Stimulated activated naive B cell treated with anti-CD40 and anti-IgM and Interleukin-4, amounts not matched to agents 10 μg/mL and 1 μg/mL and 100 μg/mL, for 72 hours (primary cell): Measurements from ENCODE around the gene SLCO3A1.

Experiments
- ATAC-seq, 2 donors: fragments of 150-1000 bp; cut with Tn5 transposase; replicated peaks; 2 replicates each; pipeline ENCODE4 v1.10.0; 2021; ENCODE audit warnings: moderate library complexity in 1 of 2
- DNase-seq: peaks from one replicate; pipeline ENCODE4 v3.0.0; 2021
- H3K27ac Mint-ChIP-seq: one replicate; pipeline ENCODE4 v1.8.0; 2022; ENCODE audit warnings: mild to moderate bottlenecking, mixed read lengths
- H3K27me3 Mint-ChIP-seq, 2 donors: one replicate each; pipeline ENCODE4 v1.8.0; 2022; ENCODE audit warnings: mixed read lengths in 2 of 2
- H3K36me3 Mint-ChIP-seq, 2 donors: one replicate each; pipeline ENCODE4 v1.8.0; 2022; ENCODE audit warnings: mixed read lengths in 2 of 2, mild to moderate bottlenecking in 1 of 2
- H3K4me1 Mint-ChIP-seq, 2 donors: one replicate each; pipeline ENCODE4 v1.8.0; 2022; ENCODE audit warnings: mixed read lengths in 2 of 2, mild to moderate bottlenecking in 1 of 2
- H3K4me3 Mint-ChIP-seq, 2 donors: one replicate each; pipeline ENCODE4 v1.8.0; 2022; ENCODE audit warnings: mild to moderate bottlenecking in 2 of 2, mixed read lengths in 2 of 2, moderate library complexity in 1 of 2
- H3K9me3 Mint-ChIP-seq, 2 donors: one replicate each; pipeline ENCODE4 v1.8.0; 2022; ENCODE audit warnings: mixed read lengths in 2 of 2, mild to moderate bottlenecking in 1 of 2

The SLCO3A1 gene

DNA sequence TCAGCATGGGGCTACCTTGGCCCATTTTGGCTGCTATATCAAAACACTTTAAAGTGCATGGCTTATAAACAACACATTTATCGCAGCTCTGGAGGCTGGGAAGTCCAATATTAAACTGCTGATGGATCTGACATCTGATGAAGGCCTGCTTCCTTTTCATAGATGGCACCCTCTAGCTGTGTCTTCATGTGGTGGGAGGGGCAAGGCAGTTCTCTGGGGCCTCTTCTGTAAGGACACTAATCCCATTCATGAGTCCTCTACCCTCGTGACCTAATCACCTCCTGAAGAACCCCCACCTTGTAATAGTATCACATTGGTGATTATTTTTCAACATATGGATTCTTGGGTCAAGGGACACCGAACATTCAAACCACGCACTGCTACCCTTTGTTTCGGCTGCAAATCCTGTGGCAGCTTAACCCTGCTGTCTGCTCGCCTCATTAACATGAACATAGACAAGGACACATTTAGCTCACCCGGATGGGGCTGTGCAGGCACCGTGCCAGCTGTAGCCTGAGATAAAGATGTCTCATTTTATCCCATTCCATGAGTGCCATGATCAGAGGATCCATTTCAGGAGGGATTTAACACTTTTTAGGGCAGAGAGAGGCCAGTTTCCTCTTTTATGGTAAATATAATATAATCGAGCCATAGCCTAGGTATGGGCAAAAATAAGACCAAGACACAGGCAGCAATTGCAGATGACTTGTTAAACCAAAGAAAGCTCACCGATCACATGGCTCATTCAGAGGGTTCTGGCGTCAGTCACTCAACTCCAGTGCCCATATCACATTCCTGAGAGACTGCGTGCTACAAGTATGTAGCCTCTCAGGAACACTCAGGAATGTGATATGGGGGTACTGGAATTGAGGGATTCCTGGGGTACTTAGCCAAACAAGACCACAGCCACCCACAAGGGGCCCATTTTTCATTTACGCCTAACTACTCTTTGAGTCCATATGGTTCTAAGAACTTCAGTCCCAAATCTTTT lies 289.0 kb downstream of the SLCO3A1 start:
- ATAC-seq (no peak), DNase-seq (no peak)
- Mint-ChIP-seq H3K36me3 (no peaks in the 10 kb centered on the region), H3K4me3 (no peak overlapping the region), H3K27me3 (peaks cover 4 to 6% of the 10 kb centered on the region in 2 donors), H3K27ac (no peak overlapping the region), H3K4me1 (no peaks in the 10 kb centered on the region), H3K9me3 (no peaks in the 10 kb centered on the region)

GRCh38 chr15:92143765-92144164 lies 290.3 kb downstream of the SLCO3A1 start:
- Mint-ChIP-seq H3K36me3 (no peaks in the 10 kb centered on the region), H3K9me3 (no peaks in the 10 kb centered on the region), H3K27me3 (peaks cover 4 to 6% of the 10 kb centered on the region in 2 donors), H3K27ac (no peak overlapping the region), H3K4me3 (no peak overlapping the region), H3K4me1 (no peaks in the 10 kb centered on the region)
- no peak for ATAC-seq
- DNase-seq: no peak

DNA sequence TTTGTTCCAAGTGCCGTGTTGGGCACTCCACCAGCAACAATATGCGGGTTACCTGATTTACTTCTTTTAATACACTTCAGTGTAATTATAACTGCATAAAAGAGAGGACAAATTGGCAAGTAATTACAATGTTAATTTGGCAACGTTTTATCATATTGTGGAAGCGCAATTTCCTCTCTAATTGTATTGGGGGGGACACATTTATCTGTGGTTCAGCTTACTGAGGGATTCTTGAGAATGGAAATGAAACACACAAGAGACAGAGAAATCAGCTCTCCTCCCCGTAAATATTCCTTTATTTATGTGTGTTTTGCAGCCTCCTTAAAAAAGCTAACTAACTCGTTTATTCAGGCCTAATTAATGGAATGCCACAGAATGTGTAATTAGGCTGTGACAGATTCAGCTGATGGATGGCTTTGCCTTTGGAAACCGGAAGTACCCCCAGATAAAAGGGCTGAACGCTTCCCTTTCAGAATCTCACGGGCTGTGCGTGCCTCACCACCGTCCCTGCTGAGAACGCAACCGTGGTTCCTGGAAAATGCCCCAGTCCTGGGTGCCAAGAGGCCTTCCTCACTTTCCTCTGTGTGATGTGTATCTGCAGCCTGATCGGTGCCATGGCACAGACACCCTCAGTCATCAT lies 293.1 kb downstream of the SLCO3A1 start:
- Mint-ChIP-seq H3K27me3 (peaks cover 4 to 6% of the 10 kb centered on the region in 2 donors), H3K4me3 (no peak overlapping the region), H3K27ac (no peak overlapping the region), H3K4me1 (no peaks in the 10 kb centered on the region), H3K9me3 (no peaks in the 10 kb centered on the region), H3K36me3 (no peaks in the 10 kb centered on the region)
- DNase-seq: no peak
- no peak for ATAC-seq

DNA sequence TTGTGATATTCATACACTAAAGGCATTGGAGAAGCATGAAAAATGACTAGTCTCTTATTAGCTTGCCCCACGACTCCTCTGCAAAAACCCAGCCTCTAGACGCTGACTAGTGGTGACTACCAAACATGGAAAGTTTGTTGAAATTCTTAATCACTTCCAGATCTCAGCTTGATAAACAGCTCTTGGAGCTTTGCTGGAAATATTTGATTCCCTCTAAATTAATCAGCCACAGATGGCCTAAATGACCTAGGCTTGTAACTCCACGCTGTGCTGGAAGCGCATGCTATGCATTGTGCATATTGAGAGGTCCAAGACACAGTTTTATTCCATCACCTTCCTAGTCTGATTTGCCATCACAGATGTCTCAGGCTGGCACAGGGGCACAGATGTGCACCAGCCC lies 295.5 kb downstream of the SLCO3A1 start:
- no peaks in the 10 kb centered on the region for H3K4me1 Mint-ChIP-seq
- no peak overlapping the region for H3K4me3 Mint-ChIP-seq
- DNase-seq (no peak), ATAC-seq (no peak)
- H3K27me3 Mint-ChIP-seq: peaks cover 0 to 12% of the 10 kb centered on the region in 2 donors
- H3K9me3 Mint-ChIP-seq: no peaks in the 10 kb centered on the region
- H3K27ac Mint-ChIP-seq: no peak overlapping the region
- no peaks in the 10 kb centered on the region for H3K36me3 Mint-ChIP-seq

- Mint-ChIP-seq H3K4me3 (no peak overlapping the region), H3K27ac (no peak overlapping the region), H3K4me1 (no peaks in the 10 kb centered on the region), H3K27me3 (peaks cover 0 to 13% of the 10 kb centered on the region in 2 donors), H3K9me3 (no peaks in the 10 kb centered on the region), H3K36me3 (no peaks in the 10 kb centered on the region)
- ATAC-seq (no peak), DNase-seq (no peak)
Observed at GRCh38 chr15:92149465-92149864, 296.0 kb downstream of the SLCO3A1 start.

DNA sequence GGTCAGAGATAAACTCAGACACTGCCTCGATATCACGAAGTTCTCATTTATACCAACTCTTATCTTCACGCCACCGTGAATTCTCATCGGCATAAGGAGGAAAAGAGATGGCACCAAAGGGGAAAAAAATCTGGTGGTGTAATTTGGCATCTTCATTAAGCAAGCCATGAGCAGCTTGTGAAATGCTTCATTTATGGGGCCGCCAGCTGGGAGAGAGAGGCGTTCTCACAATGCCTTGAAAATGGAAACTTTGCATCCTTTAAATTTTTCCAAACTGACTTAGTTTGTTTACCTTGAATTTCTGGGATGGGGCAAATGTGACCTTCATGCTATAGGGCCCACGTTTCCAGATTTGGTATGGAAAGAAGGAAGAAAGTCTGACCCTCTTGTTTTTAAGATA lies 297.7 kb downstream of the SLCO3A1 start:
- DNase-seq (no peak), ATAC-seq (no peak)
- Mint-ChIP-seq H3K9me3 (no peaks in the 10 kb centered on the region), H3K27ac (no peak overlapping the region), H3K4me1 (no peaks in the 10 kb centered on the region), H3K4me3 (no peak overlapping the region), H3K36me3 (no peaks in the 10 kb centered on the region), H3K27me3 (peaks cover 0 to 7% of the 10 kb centered on the region in 2 donors)

DNA sequence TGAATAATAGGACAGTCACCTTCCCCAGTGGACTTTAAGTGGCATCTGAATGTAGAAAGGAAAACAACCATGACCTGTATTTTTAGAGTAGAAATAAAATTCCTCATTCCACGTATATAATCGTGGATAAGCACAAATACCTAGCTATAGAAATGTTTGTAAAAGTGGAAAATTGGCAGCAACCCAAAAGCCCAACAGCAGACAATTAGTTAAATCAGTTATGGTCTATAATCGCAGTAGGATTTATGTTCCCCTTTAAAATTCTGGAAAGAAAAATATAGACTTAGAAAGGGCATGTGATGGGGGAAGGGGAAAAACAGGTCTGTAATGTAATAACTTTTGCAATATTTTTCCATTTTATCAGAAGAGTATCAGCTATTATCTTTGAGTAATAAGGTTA lies 298.2 kb downstream of the SLCO3A1 start:
- H3K27ac Mint-ChIP-seq: no peak overlapping the region
- ATAC-seq: no peak
- peaks cover 0 to 7% of the 10 kb centered on the region in 2 donors for H3K27me3 Mint-ChIP-seq
- H3K4me1 Mint-ChIP-seq: no peaks in the 10 kb centered on the region
- DNase-seq: no peak
- no peaks in the 10 kb centered on the region for H3K36me3 Mint-ChIP-seq
- no peaks in the 10 kb centered on the region for H3K9me3 Mint-ChIP-seq
- H3K4me3 Mint-ChIP-seq: no peak overlapping the region

DNA sequence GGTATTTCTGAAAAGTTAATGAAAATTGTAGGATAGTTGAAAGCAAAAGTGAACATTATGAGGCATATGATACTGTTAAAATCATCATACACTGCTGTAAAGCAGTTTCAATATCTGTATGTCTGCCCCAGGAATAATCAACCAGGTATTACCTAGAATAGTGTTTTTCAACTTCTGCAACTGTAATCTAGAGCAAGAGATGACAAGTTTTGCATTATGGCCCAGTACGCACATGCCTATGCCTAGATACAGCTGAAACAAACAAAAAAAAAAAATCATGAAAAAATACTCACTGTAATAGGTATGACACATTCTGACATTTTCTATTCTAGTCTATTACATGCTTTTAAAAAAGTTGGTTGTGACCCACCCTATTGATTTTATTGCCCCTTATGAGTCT lies 299.5 kb downstream of the SLCO3A1 start:
- Mint-ChIP-seq H3K4me3 (no peak overlapping the region), H3K27ac (no peak overlapping the region), H3K4me1 (no peaks in the 10 kb centered on the region), H3K9me3 (no peaks in the 10 kb centered on the region), H3K27me3 (peaks cover 0 to 7% of the 10 kb centered on the region in 2 donors), H3K36me3 (no peaks in the 10 kb centered on the region)
- ATAC-seq (no peak), DNase-seq (no peak)

- H3K36me3 Mint-ChIP-seq: no peaks in the 10 kb centered on the region
Observed at GRCh38 chr15:92153620-92154019, 300.1 kb downstream of the SLCO3A1 start.

DNA sequence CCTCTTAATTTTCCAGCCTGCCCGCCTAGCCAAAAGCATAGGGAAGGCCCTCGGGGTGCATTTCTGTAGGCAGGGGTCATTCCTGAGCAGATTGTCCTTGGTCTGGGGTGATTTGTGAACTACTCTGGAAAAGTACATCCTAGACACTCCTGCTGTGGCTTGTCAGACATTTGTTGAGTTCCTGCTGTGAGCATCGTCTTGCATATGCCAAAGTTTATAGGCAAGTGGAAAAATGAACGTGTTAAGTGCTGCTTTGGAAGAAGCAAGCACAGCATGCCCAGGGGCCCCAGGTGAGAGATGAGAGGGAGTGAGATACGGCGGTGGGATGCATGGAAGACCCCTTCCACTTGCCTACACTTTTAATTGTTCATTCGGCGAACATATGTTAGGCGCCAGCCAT lies 302.4 kb downstream of the SLCO3A1 start:
- Mint-ChIP-seq H3K27ac (no peak overlapping the region), H3K4me3 (no peak overlapping the region), H3K27me3 (peaks cover 0 to 7% of the 10 kb centered on the region in 2 donors), H3K36me3 (no peaks in the 10 kb centered on the region), H3K9me3 (no peaks in the 10 kb centered on the region), H3K4me1 (peaks cover 1% of the 10 kb centered on the region in 2 donors)
- DNase-seq (no peak), ATAC-seq (no peak)

More at GRCh38 chr15:92153620-92154019, 300.1 kb downstream of the SLCO3A1 start:
- Mint-ChIP-seq H3K4me3 (no peak overlapping the region), H3K4me1 (no peaks in the 10 kb centered on the region), H3K27ac (no peak overlapping the region), H3K27me3 (peaks cover 0 to 7% of the 10 kb centered on the region in 2 donors), H3K9me3 (no peaks in the 10 kb centered on the region)
- no peak for DNase-seq
- ATAC-seq: no peak

DNA sequence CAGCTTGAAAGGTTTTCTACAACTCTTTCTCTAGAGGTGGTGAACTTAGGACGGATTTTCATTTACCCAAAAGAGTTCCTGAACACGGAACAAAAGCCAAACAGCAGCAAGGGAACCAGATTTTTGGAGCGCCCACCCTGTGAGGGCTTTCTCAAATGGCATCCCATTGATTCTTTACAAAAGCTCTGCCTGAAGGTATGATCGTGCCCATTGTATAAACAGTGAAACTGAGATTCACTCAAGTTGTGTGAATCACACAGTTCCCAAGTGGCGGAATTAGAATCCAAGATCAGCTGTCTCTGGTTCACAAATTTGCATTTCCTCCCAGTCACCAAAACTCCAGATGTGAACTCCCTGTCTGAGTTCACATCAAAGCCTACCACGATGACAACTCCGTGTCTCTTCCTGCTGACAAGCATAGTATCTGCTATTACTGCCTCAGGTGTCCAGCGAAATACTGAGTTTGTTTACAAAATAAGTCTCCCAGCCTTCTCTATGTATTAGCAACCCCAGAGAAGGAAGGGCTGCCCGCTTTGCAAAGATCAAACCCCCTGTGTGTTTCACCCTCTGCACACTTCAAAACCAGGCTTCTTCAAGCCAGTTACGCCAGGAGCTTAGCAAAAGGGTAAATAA lies 304.3 kb downstream of the SLCO3A1 start:
- ATAC-seq: no peak
- Mint-ChIP-seq H3K36me3 (no peaks in the 10 kb centered on the region), H3K4me3 (no peak overlapping the region), H3K9me3 (no peaks in the 10 kb centered on the region), H3K27ac (no peak overlapping the region), H3K4me1 (peaks cover 5 to 6% of the 10 kb centered on the region in 2 donors), H3K27me3 (peaks cover 0 to 7% of the 10 kb centered on the region in 2 donors)
- DNase-seq: no peak

DNA sequence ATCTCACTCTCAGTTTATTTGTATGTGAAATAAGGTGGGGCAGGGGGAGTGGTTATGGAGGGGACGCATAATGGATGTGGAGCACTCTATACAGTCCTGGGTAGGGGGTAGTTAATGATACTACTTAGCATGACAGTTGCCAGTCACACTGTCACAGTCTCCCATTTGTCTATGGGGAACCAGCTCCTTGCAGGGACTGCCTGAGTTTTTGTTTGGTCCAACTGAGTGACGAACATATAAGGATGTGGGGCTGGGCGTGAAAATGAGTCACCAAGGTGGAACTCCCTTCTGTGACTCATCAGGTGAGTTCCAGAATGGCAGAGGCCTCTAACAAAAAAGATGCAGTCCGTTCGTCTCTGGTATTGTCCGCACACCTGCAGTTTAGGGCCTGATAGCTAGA lies 304.9 kb downstream of the SLCO3A1 start:
- H3K4me1 Mint-ChIP-seq: peaks cover 5 to 6% of the 10 kb centered on the region in 2 donors

GRCh38 chr15:92159481-92159880 lies 306.0 kb downstream of the SLCO3A1 start:
- ATAC-seq (no peak), DNase-seq (no peak)
- peaks cover 5 to 6% of the 10 kb centered on the region in 2 donors for H3K4me1 Mint-ChIP-seq
- H3K9me3 Mint-ChIP-seq: no peaks in the 10 kb centered on the region
- H3K27me3 Mint-ChIP-seq: no peaks in the 10 kb centered on the region
- no peaks in the 10 kb centered on the region for H3K36me3 Mint-ChIP-seq
- no peak overlapping the region for H3K4me3 Mint-ChIP-seq
- H3K27ac Mint-ChIP-seq: no peak overlapping the region

More for the DNA sequence above, 304.9 kb downstream of the SLCO3A1 start:
- peak; percentile 33 to 63 for ATAC-seq
- peaks cover 0 to 7% of the 10 kb centered on the region in 2 donors for H3K27me3 Mint-ChIP-seq
- H3K27ac Mint-ChIP-seq: no peak overlapping the region
- no peak for DNase-seq
- H3K4me3 Mint-ChIP-seq: no peak overlapping the region
- no peaks in the 10 kb centered on the region for H3K36me3 Mint-ChIP-seq
- no peaks in the 10 kb centered on the region for H3K9me3 Mint-ChIP-seq
